ENCODE results near the gene ANAPC2. TPM values are rescaled to one million over a fixed set of nuclear protein-coding genes. Genes with fewer than 3 reads are reported as not detected.

The ANAPC2 gene
- total and polyA plus RNA-seq, 8 donors: 42.1 to 58.8 (median 44.4) TPM

GRCh38 chr9:137162505-137163364 lies 25.6 kb downstream of the ANAPC2 start:
- peaks cover 87 to 100% of the 10 kb centered on the region in 2 donors for H3K27me3 ChIP-seq
- no peak for TF ChIP-seq CTCF (IDR thresholded peaks at IDR 0.05)
- H3K36me3 ChIP-seq: no peaks in the 10 kb centered on the region
- H3K4me3 ChIP-seq: peak overlapping the region; percentile 11 to 36
- H3K4me1 ChIP-seq: peaks cover 6 to 19% of the 10 kb centered on the region in 2 donors
- intact Hi-C loops (cut with DNase I): no loop called here
- DNase-seq (peak in 1 of 4 donors; percentile 28), ATAC-seq (peak; percentile 76)
- H3K27ac ChIP-seq: no peak overlapping the region
- no peaks in the 10 kb centered on the region for H3K9me3 ChIP-seq

GRCh38 chr9:137161558-137162486 lies 26.5 kb downstream of the ANAPC2 start:
- H3K36me3 ChIP-seq: no peaks in the 10 kb centered on the region
- H3K9me3 ChIP-seq: no peaks in the 10 kb centered on the region
- H3K27ac ChIP-seq: no peak overlapping the region
- DNase-seq (no peak), ATAC-seq (no peak)
- no peak for TF ChIP-seq CTCF (IDR thresholded peaks at IDR 0.05)
- intact Hi-C loops (cut with DNase I): no loop called here
- peaks cover 6 to 21% of the 10 kb centered on the region in 2 donors for H3K4me1 ChIP-seq
- H3K27me3 ChIP-seq: peaks cover 79 to 100% of the 10 kb centered on the region in 2 donors
- no peak overlapping the region for H3K4me3 ChIP-seq

DNA sequence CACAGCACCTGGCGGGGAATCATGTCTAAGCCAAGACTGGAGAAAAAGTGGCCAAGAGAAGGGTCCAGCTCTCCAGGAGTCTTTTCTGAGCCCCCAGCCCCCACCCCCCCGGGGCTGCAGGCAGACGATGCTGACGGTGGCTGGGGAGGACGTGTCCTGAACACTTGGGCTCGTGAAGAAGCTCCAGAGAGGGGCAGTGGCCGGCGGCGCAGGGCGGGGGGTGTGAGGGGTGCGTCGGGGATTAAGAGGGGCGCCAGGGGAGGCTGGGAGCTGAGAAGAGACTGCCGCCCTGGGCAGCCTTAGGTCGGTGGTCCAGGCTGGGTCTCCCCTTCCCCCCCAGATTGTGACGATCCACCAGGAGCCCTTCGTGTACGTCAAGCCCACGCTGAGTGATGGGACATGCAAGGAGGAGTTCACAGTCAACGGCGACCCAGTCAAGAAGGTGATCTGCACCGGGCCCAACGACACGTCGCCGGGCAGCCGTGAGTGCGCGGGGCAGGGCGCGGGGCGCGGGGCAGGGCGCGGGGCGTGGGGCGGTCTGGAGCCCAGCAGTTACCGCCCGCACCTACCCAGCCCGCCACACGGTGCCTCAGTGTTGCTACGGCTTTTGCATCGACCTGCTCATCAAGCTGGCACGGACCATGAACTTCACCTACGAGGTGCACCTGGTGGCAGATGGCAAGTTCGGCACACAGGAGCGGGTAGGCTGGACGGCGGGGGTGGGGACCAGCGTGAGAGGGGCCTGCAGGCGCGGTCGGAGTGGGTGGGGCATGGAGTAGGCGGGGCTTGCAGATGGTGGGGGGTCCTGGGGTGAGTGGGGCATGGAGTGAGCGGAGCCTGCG lies 27.4 kb downstream of the ANAPC2 start:
- no peaks in the 10 kb centered on the region for H3K9me3 ChIP-seq
- no peak overlapping the region for H3K4me3 ChIP-seq
- ATAC-seq: no peak
- no peak for TF ChIP-seq CTCF (IDR thresholded peaks at IDR 0.05)
- DNase-seq: no peak
- peaks cover 6 to 26% of the 10 kb centered on the region in 2 donors for H3K4me1 ChIP-seq
- intact Hi-C loops (cut with DNase I): no loop called here
- no peaks in the 10 kb centered on the region for H3K36me3 ChIP-seq
- no peak overlapping the region for H3K27ac ChIP-seq
- peaks cover 75 to 100% of the 10 kb centered on the region in 2 donors for H3K27me3 ChIP-seq

DNA sequence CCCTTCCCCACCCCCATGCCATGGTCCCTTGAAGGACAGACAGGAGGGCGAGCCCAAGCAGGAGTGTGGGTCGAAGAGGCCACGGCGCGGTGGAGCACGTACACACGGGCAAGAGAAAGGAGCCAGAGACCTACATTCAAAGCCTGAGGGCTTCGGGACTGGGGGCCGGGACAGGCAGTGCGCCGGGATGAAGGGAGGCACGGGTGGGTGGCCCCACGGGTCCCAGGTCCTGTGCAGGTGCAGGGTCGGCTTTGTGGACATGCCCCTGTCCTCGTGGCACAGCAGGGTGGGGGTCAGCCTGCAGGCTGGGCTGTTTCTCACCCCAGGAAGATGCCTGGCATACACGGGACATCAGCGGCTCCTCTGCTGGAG lies 28.3 kb downstream of the ANAPC2 start:
- no peak for ATAC-seq

More for the DNA sequence above, 28.3 kb downstream of the ANAPC2 start:
- H3K36me3 ChIP-seq: no peaks in the 10 kb centered on the region
- no peak overlapping the region for H3K4me3 ChIP-seq
- no peak overlapping the region for H3K27ac ChIP-seq
- H3K4me1 ChIP-seq: peaks cover 6 to 26% of the 10 kb centered on the region in 2 donors
- intact Hi-C loops (cut with DNase I): no loop called here
- no peak for TF ChIP-seq CTCF (IDR thresholded peaks at IDR 0.05)
- no peak for DNase-seq
- no peaks in the 10 kb centered on the region for H3K9me3 ChIP-seq
- peaks cover 68 to 100% of the 10 kb centered on the region in 2 donors for H3K27me3 ChIP-seq

Data from left lung (tissue), 10 donors.